HG02798 (cell line): ENCODE measurements around the gene ASIC2.

Experiments used
- ATAC-seq: cut with Tn5 transposase; IDR thresholded peaks from one replicate; pipeline ENCODE4 v1.9.1; 2021; ENCODE audit warnings: mild to moderate bottlenecking; ENCODE audit not compliant: unreplicated experiment, poor library complexity

The ASIC2 gene

GRCh38 chr17:33292981-33293867 is at the start of gene ASIC2:
ASIC2 (minus strand) TSS chr17:33293295.
- ATAC-seq, result no peak

- no peak for ATAC-seq
Measured at GRCh38 chr17:33342025-33342424, 48.9 kb upstream of the ASIC2 start.

DNA sequence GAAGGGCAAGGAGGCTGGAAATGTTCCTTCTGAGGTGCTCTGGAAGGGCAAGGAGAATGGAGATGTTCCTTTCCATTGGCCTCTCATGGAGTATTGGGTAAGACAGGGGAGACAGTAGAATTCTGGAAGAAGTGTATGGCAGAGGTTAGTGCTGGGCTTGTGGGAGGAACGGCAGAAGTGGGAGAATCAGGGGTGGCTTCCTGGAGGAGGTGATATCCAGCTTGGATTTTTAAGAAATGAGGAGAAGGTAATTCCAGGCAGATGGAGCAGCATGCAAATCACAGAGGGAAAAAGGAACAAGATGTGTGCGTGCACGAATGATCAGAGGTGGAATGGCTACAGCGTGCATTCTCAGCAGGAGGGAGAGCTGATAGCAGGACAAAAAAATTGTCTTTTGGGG is 45.1 kb upstream of the ASIC2 start:
- ATAC-seq, result no peak

DNA sequence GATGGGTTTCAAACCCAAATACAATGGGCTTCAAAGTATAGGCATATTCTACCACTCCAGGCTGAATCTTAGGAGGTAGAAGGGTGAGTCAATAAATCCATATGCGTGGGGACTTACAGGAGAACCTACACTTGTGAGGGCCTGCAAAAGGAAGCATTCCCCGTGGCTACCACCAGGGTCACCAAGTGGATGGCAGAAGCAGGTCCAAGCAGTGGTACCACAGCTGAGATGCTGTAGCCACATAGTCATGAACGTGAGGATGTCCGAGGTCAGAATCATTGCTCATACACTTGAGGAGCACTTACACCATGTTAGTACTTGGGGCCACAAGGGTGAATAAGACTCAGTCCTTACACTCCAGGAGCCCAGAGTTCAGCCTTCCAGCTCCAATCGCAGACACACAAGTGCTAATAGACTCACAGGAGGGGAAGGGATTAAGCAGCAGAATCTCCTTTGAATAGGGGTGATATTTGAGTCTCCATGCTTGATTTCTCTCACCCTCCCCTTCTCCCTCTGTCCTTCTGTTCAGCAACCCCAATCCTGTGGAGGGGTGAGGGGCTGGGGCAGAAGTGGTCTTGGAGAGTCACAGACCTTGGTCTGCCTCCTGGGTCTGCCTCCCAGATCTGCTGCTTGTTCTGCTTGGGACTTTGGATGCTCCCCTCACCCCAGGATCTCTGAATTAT is 42.5 kb upstream of the ASIC2 start:
- no peak for ATAC-seq

GRCh38 chr17:33334703-33335102 is 41.6 kb upstream of the ASIC2 start:
- no peak for ATAC-seq

DNA sequence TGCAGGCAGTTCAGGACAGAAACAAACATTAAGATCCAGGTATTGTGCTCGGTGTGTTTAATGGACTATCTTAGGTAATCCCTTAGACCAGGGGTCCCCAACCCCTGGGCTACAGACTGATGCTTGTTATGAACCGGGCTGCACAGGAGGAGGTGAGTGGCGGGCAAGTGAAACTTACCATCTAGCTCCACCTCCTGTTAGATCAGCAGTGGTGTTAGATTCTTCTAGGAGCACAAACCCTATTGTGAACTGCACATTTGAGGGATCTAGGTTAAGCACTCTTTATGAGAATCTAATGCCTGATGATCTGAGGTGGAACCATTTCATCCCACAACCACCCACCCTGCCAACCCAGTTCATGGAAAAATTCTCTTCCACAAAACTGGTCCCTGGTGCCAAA is 37.8 kb upstream of the ASIC2 start:
- ATAC-seq, result no peak

DNA sequence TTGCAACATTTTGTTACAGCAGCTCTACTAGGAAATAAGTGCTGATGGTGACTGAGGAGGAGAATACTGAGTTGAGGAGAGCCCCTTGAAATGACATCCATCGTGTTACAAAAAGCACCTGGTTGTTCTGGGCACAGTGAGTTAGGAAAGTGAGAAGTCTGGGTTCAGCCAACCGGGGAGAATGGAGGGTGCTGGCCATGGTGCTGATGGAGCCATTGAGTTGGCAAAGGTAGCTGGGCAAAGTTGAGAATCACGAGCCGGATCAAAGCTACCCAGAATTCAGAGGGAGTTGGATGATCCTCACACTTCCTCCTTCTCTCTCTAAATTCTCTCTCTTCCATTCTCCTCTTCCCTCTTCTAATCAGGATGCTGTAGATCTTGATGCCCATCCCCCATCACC is 35.0 kb upstream of the ASIC2 start:
- no peak for ATAC-seq

GRCh38 chr17:33324736-33325135 is 31.6 kb upstream of the ASIC2 start:
- no peak for ATAC-seq

GRCh38 chr17:33322063-33322462 is 29.0 kb upstream of the ASIC2 start:
- ATAC-seq, result no peak

GRCh38 chr17:33318241-33318640 is 25.1 kb upstream of the ASIC2 start:
- no peak for ATAC-seq

- ATAC-seq, result no peak
Measured at GRCh38 chr17:33316746-33317145, 23.7 kb upstream of the ASIC2 start.

DNA sequence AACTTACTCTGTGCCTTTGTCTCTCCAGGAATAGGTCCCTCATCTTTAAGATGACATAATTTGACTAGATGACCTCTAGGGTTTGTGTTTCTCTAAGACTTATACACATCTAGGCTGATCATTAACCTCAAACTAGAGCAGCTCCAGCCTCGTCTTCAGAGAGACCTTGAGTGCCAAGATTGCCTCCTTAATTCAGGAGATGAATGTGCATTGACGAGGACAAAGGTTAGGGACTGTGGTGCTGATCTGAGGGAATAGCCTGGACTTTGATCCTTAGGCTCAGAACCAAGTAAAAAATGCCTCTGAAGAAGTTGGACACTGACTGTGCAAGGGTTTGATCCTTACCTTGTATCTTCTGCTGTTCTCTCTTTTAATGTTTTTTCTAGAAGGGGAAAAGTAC is 17.2 kb upstream of the ASIC2 start:
- ATAC-seq, result no peak

DNA sequence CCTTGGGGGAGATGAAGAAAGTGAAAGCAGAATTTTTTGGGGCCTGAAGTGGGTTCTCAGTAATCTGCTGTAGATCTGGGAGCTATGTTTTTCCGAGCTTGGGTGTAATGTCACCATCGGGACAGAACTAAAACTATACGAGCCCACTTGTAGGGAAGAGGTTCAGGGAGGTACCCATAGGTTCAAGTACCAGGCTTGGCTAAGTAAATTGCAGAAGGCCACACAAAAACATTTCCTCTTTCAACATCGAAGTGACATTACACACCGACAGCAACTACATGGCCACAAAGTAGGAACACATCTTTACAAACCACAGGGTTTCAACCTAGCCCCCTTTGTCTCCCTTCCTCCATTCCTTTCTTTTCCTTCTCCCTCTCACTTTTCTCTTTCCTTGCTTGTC is 10.2 kb upstream of the ASIC2 start:
- ATAC-seq, result no peak

- ATAC-seq, result no peak
Measured at GRCh38 chr17:33302394-33302793, 9.3 kb upstream of the ASIC2 start.

DNA sequence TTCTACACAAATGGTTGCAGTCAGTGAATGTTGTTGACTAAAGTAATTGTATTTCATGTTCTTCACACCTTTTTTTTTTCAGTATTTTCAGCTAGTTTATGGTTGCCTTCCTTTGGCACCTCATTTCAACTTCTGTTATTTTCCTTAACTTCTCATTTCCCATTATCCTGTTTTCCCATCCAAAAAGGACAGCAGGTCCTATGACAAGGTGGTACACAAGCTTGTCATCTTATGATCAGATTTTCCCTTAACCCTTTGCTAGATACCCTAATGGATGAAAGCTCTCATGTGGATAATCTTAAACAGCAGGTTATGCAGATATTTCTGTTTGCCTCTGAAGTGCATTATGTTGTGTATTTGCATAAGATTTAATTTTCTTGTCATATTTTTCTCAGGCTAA is 7.1 kb upstream of the ASIC2 start:
- no peak for ATAC-seq

GRCh38 chr17:33299115-33299514 is 6.0 kb upstream of the ASIC2 start:
- no peak for ATAC-seq

DNA sequence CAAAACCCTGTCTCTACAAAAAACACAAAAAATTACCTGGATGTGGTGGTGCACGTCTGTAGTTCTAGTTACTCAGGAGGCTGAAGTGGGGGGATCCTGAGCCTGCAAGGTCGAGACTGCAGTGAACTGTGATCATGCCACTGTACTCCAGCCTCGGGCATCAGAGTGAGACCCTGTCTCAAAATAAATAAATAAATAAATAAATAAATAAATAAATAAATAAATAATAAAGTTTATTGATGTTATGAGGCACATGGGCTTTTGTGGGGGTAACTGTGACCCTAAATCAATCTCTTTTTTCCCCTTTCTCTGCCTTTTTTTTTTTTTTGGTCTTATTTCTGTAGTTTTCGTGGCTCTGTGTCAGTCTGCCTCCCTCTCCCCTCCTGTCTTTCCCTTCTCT is 4.5 kb upstream of the ASIC2 start:
- no peak for ATAC-seq

- no peak for ATAC-seq
Measured at GRCh38 chr17:33294994-33295393, 1.9 kb upstream of the ASIC2 start.

DNA sequence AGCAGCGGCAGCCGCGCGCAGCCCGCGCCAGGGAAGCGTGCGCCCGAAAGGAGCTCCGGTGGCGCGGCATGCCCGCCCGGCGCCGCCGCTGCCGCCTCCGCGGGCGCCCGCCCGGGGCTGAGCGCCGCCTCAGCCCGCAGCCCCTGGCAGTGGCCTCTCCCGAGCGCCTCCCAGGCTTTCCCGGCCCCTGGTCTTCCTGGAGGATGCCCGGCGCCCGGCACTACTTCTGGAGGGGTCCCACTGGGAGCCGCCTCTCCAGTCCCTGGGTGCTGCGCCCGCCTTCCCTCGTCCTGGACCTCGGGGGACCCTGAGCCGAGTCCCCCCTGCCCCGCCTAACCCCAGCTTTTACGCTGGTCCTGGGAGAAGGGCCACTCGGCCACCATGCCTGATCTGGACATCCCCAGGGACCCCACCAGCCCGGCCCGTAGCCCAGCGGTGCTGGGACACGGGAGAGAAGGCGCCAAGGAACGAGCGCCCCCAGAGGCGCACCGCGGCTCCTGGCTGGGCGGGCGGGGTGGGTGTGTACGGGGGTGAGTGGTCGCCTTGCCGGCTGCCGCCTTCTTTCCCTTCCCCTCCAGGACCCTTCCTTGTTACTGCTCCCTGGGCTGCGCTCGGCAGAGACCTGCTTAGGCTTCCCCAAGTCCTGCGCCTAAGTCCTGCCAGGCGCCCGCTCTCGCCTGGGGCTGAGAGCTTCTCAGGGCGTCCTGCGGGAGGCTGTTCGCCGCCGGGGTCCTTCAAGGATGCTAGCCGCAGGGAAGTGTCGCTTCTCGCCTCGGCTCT is 704 bp downstream of the ASIC2 start:
- ATAC-seq, result no peak

DNA sequence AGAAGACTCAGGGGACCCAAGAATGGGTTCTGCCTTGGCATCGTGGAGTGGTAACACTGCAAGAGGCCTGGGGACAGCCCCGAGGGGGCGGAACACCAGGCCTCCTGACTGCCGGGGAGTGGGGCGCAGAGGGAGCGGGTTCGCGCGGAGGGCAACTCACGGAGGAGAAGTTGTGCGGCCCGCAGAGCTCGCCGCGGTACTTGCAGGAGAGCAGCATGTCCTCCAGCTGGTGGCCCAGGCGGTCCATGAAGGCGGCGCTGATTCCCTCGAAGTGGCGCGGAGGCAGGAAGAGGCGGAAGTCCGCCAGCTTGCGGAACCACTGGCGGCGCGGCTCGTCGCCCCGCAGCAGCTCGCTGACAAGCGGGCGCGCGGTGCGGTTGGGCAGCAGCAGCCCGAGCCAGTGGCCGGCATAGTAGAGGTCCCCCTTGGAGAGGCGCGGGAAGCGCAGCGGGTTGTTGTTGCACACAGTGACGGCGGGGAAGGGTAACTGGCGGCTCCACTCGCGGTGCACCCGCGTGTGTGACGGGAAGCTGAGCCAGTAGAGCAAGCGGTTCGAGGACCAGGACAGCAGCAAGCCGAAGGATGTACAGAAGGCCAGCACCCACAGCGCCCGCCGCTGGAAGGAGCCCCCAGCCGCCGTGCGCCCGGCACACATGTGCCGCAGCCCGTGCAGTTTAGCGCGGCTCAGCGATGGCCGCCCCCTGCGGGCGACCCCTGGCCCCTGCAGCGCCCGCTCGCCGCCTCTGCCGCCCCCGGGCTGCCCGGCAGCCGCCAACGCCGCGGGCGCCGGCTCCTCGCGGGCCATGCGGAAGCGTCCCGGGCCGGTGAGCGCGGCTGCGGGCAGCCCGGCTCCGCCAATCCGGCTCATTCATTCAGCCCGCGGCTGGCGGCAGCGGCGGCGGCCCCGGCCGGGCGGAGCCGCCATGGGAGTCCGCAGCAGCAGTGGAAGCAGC is 1.6 kb downstream of the ASIC2 start:
- no peak for ATAC-seq
